ENCODE data around the gene GPR33.

DNA sequence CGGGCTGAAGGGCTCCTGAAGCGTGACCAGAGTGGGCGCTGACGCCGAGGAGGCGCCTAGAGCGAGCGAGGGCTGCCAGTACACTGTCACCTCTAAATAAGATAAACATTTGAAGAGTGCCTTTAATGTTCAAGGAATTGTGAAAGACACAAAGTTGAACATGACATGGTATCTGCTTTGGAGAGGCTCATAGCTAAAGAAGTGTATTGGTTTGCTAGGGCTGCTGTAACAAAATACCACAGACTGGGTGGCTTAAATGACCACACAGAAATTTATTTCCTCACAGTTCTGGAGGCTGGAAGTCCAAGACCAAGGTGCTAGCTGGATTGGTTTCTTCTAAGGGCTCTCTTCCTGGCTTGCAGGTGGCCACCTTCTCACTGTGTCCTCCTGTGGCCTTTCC, 39.7 kb upstream of the GPR33 start:
- TF ChIP-seq, protein P1, sequence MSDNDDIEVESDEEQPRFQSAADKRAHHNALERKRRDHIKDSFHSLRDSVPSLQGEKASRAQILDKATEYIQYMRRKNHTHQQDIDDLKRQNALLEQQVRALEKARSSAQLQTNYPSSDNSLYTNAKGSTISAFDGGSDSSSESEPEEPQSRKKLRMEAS (IDR thresholded peaks at IDR 0.05; ENCODE audit: low read depth) = no peak
- no peak for TF ChIP-seq TCF12 (IDR thresholded peaks at IDR 0.05)
- TF ChIP-seq SMC3 (IDR thresholded peaks at IDR 0.05; ENCODE audit: low read depth, low read length) = no peak
- TF ChIP-seq, protein P2, sequence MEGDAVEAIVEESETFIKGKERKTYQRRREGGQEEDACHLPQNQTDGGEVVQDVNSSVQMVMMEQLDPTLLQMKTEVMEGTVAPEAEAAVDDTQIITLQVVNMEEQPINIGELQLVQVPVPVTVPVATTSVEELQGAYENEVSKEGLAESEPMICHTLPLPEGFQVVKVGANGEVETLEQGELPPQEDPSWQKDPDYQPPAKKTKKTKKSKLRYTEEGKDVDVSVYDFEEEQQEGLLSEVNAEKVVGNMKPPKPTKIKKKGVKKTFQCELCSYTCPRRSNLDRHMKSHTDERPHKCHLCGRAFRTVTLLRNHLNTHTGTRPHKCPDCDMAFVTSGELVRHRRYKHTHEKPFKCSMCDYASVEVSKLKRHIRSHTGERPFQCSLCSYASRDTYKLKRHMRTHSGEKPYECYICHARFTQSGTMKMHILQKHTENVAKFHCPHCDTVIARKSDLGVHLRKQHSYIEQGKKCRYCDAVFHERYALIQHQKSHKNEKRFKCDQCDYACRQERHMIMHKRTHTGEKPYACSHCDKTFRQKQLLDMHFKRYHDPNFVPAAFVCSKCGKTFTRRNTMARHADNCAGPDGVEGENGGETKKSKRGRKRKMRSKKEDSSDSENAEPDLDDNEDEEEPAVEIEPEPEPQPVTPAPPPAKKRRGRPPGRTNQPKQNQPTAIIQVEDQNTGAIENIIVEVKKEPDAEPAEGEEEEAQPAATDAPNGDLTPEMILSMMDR (IDR thresholded peaks at IDR 0.05) = no peak
- TF ChIP-seq TAF1 (IDR thresholded peaks at IDR 0.05; ENCODE audit: borderline replicate concordance, low read depth, low read length) = no peak
- no peak for TF ChIP-seq EZH2phosphoT487 (IDR thresholded peaks at IDR 0.05; ENCODE audit: borderline replicate concordance, low read depth)
- TF ChIP-seq, protein P3, sequence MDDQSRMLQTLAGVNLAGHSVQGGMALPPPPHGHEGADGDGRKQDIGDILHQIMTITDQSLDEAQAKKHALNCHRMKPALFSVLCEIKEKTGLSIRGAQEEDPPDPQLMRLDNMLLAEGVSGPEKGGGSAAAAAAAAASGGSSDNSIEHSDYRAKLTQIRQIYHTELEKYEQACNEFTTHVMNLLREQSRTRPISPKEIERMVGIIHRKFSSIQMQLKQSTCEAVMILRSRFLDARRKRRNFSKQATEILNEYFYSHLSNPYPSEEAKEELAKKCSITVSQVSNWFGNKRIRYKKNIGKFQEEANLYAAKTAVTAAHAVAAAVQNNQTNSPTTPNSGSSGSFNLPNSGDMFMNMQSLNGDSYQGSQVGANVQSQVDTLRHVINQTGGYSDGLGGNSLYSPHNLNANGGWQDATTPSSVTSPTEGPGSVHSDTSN (IDR thresholded peaks at IDR 0.05) = no peak
- TF ChIP-seq TEAD4 (IDR thresholded peaks at IDR 0.05; ENCODE audit: borderline replicate concordance, insufficient read depth) = no peak
- no peak for TF ChIP-seq GATA2 (CRISPR knock-in tag; IDR thresholded peaks at IDR 0.05)
- TF ChIP-seq, protein P4, sequence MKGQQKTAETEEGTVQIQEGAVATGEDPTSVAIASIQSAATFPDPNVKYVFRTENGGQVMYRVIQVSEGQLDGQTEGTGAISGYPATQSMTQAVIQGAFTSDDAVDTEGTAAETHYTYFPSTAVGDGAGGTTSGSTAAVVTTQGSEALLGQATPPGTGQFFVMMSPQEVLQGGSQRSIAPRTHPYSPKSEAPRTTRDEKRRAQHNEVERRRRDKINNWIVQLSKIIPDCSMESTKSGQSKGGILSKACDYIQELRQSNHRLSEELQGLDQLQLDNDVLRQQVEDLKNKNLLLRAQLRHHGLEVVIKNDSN (IDR thresholded peaks at IDR 0.05; ENCODE audit: borderline replicate concordance, low read depth) = no peak
- TF ChIP-seq EP300 (IDR thresholded peaks at IDR 0.05; ENCODE audit: borderline replicate concordance in 1 of 2, low read depth in 1 of 2, low read length in 1 of 2) = no peak
- no peak for TF ChIP-seq JUND (IDR thresholded peaks at IDR 0.05)
